Measurements from ENCODE around the gene KISS1. TPM values are rescaled to one million over a fixed set of nuclear protein-coding genes. Genes with fewer than 3 reads are reported as not detected.

Gene KISS1
- total and polyA plus RNA-seq, 2 donors from 2014 or later = 0.50 to 25.2 TPM

- no peaks in the 10 kb centered on the region for H3K27me3 ChIP-seq (ENCODE audit: control insufficient read depth, insufficient read depth, low read length)
- DNase-seq (no peak), FAIRE-seq (no peak)
- no peaks in the 10 kb centered on the region for H3K9me3 ChIP-seq (ENCODE audit: control insufficient read depth in 2 of 3, insufficient read depth in 1 of 3, low read length in 3 of 3)
- no peak for TF ChIP-seq CTCF (IDR thresholded peaks at IDR 0.05; ENCODE audit: borderline replicate concordance, extremely low read depth, insufficient read depth)
- intact Hi-C loops (cut with DNase I) = loop anchor here (10.0 kb wide), 1 partner anchor 154 kb away; no protein-coding TSS in a partner anchor
- no peak overlapping the region for H3K4me3 ChIP-seq (ENCODE audit: low read length in 3 of 3)
- H3K9ac ChIP-seq (ENCODE audit: low read length in 3 of 3) = no peak overlapping the region
- H3K36me3 ChIP-seq (ENCODE audit: control insufficient read depth in 2 of 3, insufficient read depth in 3 of 3, low read length in 3 of 3) = no peaks in the 10 kb centered on the region
- peaks cover 0 to 11% (median 0%) of the 10 kb centered on the region in 3 donors for H3K4me1 ChIP-seq (ENCODE audit: control insufficient read depth in 2 of 3, insufficient read depth in 2 of 3, low read depth in 1 of 3, low read length in 3 of 3)
- no peak overlapping the region for H3K27ac ChIP-seq (ENCODE audit: low read depth in 2 of 2, low read length in 2 of 2)
Measured at GRCh38 chr1:204211046-204211445, 14.8 kb upstream of the KISS1 start.

- FAIRE-seq = no peak
- H3K36me3 ChIP-seq (ENCODE audit: control insufficient read depth in 2 of 3, insufficient read depth in 3 of 3, low read length in 3 of 3) = no peaks in the 10 kb centered on the region
- H3K9me3 ChIP-seq (ENCODE audit: control insufficient read depth in 2 of 3, insufficient read depth in 1 of 3, low read length in 3 of 3) = no peaks in the 10 kb centered on the region
- DNase-seq = peak; percentile 63 to 83 (median 81)
- H3K4me1 ChIP-seq (ENCODE audit: control insufficient read depth in 2 of 3, insufficient read depth in 2 of 3, low read depth in 1 of 3, low read length in 3 of 3) = peaks cover 0 to 6% (median 0%) of the 10 kb centered on the region in 3 donors
- TF ChIP-seq CTCF (IDR thresholded peaks at IDR 0.05; ENCODE audit: borderline replicate concordance, extremely low read depth, insufficient read depth) = peak; percentile 85
- no peak overlapping the region for H3K4me3 ChIP-seq (ENCODE audit: low read length in 3 of 3)
- H3K27me3 ChIP-seq (ENCODE audit: control insufficient read depth, insufficient read depth, low read length) = no peaks in the 10 kb centered on the region
- H3K9ac ChIP-seq (ENCODE audit: low read length in 3 of 3) = peak overlapping the region in 1 of 3 donors; percentile 27
- intact Hi-C loops (cut with DNase I) = no loop called here
- H3K27ac ChIP-seq (ENCODE audit: low read depth in 2 of 2, low read length in 2 of 2) = no peak overlapping the region
Measured at GRCh38 chr1:204207136-204207616, 10.9 kb upstream of the KISS1 start.

- TF ChIP-seq CTCF (IDR thresholded peaks at IDR 0.05; ENCODE audit: borderline replicate concordance, extremely low read depth, insufficient read depth) = no peak
- DNase-seq (no peak), FAIRE-seq (no peak)
- H3K27ac ChIP-seq (ENCODE audit: low read depth in 2 of 2, low read length in 2 of 2) = no peak overlapping the region
- H3K36me3 ChIP-seq (ENCODE audit: control insufficient read depth in 2 of 3, insufficient read depth in 3 of 3, low read length in 3 of 3) = no peaks in the 10 kb centered on the region
- no peak overlapping the region for H3K4me3 ChIP-seq (ENCODE audit: low read length in 3 of 3)
- H3K9ac ChIP-seq (ENCODE audit: low read length in 3 of 3) = no peak overlapping the region
- no peaks in the 10 kb centered on the region for H3K27me3 ChIP-seq (ENCODE audit: control insufficient read depth, insufficient read depth, low read length)
- peaks cover 0 to 6% (median 0%) of the 10 kb centered on the region in 3 donors for H3K4me1 ChIP-seq (ENCODE audit: control insufficient read depth in 2 of 3, insufficient read depth in 2 of 3, low read depth in 1 of 3, low read length in 3 of 3)
- intact Hi-C loops (cut with DNase I) = no loop called here
- H3K9me3 ChIP-seq (ENCODE audit: control insufficient read depth in 2 of 3, insufficient read depth in 1 of 3, low read length in 3 of 3) = no peaks in the 10 kb centered on the region
Measured at GRCh38 chr1:204206121-204206520, 9.8 kb upstream of the KISS1 start.

- peaks cover 0 to 6% (median 0%) of the 10 kb centered on the region in 3 donors for H3K4me1 ChIP-seq (ENCODE audit: control insufficient read depth in 2 of 3, insufficient read depth in 2 of 3, low read depth in 1 of 3, low read length in 3 of 3)
- no peaks in the 10 kb centered on the region for H3K36me3 ChIP-seq (ENCODE audit: control insufficient read depth in 2 of 3, insufficient read depth in 3 of 3, low read length in 3 of 3)
- TF ChIP-seq CTCF (IDR thresholded peaks at IDR 0.05; ENCODE audit: borderline replicate concordance, extremely low read depth, insufficient read depth) = no peak
- H3K9ac ChIP-seq (ENCODE audit: low read length in 3 of 3) = no peak overlapping the region
- no peaks in the 10 kb centered on the region for H3K27me3 ChIP-seq (ENCODE audit: control insufficient read depth, insufficient read depth, low read length)
- H3K9me3 ChIP-seq (ENCODE audit: control insufficient read depth in 2 of 3, insufficient read depth in 1 of 3, low read length in 3 of 3) = no peaks in the 10 kb centered on the region
- FAIRE-seq (no peak), DNase-seq (no peak)
- H3K27ac ChIP-seq (ENCODE audit: low read depth in 2 of 2, low read length in 2 of 2) = no peak overlapping the region
- intact Hi-C loops (cut with DNase I) = no loop called here
- H3K4me3 ChIP-seq (ENCODE audit: low read length in 3 of 3) = no peak overlapping the region
Measured at GRCh38 chr1:204205486-204205885, 9.2 kb upstream of the KISS1 start.
